GDM1 (cell line): ENCODE measurements around the gene MAGEL2.
"Not testable (repeated sequence)": the region's sequence is repeated elsewhere in the genome, so short reads cannot be mapped to it uniquely, and the experiment has no call there.

ENCODE experiments used
- DNase-seq: peaks from one replicate; lab custom pipeline; 2025; lab: John Stamatoyannopoulos, UW

MAGEL2 gene

GRCh38 chr15:23606226-23606625 is 41.4 kb downstream of the MAGEL2 start:
- DNase-seq, result no peak

GRCh38 chr15:23602124-23602523 is 45.5 kb downstream of the MAGEL2 start:
- no peak for DNase-seq

DNA sequence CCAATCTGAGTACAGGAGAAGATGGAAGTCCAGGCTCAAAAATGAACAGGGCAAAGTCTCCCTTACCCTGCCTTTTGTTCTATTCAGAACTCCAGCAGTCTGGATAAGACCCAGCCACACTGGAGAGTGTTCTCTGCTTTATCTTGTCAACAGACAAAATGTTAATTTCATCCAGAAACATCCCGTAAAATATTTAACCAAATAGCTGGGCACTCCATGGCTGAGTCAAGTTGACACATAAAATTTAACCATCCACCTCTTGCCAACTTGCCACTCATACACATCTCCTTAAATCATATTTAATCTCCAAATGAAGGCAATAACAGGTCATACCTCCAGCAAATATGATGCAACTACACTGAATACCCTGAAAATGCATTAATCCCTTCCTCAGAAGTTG is 48.6 kb downstream of the MAGEL2 start:
- DNase-seq, result no peak

GRCh38 chr15:23597278-23597677 is 50.4 kb downstream of the MAGEL2 start:
- DNase-seq, result not testable (repeated sequence)

DNA sequence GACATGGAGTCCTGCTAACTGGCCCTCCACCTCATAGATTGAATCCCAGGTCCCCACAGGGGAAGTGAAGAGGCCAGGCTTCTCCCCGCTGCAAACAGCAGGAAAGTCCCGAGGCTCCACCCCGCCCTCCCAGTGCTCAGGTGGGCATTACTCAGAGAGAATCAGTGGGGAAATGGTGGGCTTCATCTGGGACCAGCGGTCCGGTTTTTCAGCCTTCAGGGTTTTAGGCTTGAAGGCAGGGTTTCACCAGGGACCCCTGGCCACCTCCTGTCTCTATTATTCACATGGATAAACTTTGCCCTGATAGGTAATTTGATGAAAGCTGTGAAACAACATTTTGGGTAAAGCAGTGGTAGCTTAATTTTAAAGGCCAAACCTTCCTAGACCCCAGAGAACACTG is 50.9 kb downstream of the MAGEL2 start:
- DNase-seq, result no peak

- no peak for DNase-seq
Observed at GRCh38 chr15:23595368-23595767, 52.3 kb downstream of the MAGEL2 start.

- DNase-seq, result no peak
Observed at GRCh38 chr15:23594252-23594770, 53.4 kb downstream of the MAGEL2 start.
